H1 (cell line): Measurements from ENCODE around the gene ATOH7. TPM values are rescaled to one million over a fixed set of nuclear protein-coding genes. Genes with fewer than 3 reads are reported as not detected.

Source experiments
- CTCF ChIA-PET: fragments of 300-600 bp; sonication (Branson Sonifier 250); formaldehyde crosslinking; loops from one replicate; lab custom pipeline; 2021; ENCODE audit not compliant: partially characterized antibody; lab: Charles Lee
- POLR2A ChIA-PET: fragments of 300-600 bp; sonication (Branson Sonifier 250); formaldehyde crosslinking; loops from one replicate; lab custom pipeline; 2021; ENCODE audit warnings: inconsistent platforms; ENCODE audit not compliant: partially characterized antibody; lab: Charles Lee
- DNase-seq, 2 experiments: peaks; one replicate each; pipeline versions ENCODE4 v3.0.0 to v3.0.0-alpha.2; 2010 to 2022; ENCODE audit warnings: low spot score in 2 of 2, low read depth in 1 of 2, mixed read lengths in 1 of 2
- FAIRE-seq: peaks from 2 replicates; lab custom pipeline; 2011; peaks lifted over from hg19 to GRCh38; lab: Jason Lieb, UNC
- H2AFZ ChIP-seq: 2 replicates; pipeline ENCODE4 v1.8.1; 2012; ENCODE audit warnings: low read length, inconsistent platforms
- H2AK5ac ChIP-seq: 2 replicates; pipeline ENCODE4 v1.6.1; 2013; ENCODE audit warnings: low read depth, low read length
- H2BK120ac ChIP-seq: replicated peaks from 2 replicates; pipeline ENCODE3; 2013; ENCODE audit warnings: low read depth, low read length, inconsistent platforms
- H2BK12ac ChIP-seq: 2 replicates; pipeline ENCODE4 v1.6.1; 2013; ENCODE audit warnings: low read depth, low read length
- H2BK15ac ChIP-seq: 2 replicates; pipeline ENCODE4 v1.6.1; 2013; ENCODE audit warnings: low read length
- H2BK20ac ChIP-seq: 2 replicates; pipeline ENCODE4 v1.6.1; 2013; ENCODE audit warnings: low read length
- H2BK5ac ChIP-seq: 2 replicates; pipeline ENCODE4 v1.6.1; 2013; ENCODE audit warnings: low read depth, low read length
- H3K14ac ChIP-seq: 2 replicates; pipeline ENCODE4 v1.6.1; 2013; ENCODE audit warnings: inconsistent platforms; ENCODE audit not compliant: insufficient read length
- H3K18ac ChIP-seq: 2 replicates; pipeline ENCODE4 v1.6.1; 2013; ENCODE audit warnings: low read length; ENCODE audit errors: extremely low read depth
- H3K23ac ChIP-seq: 2 replicates; pipeline ENCODE4 v1.6.1; 2013; ENCODE audit warnings: inconsistent platforms; ENCODE audit not compliant: insufficient read length
- H3K23me2 ChIP-seq: 2 replicates; pipeline ENCODE4 v1.6.1; 2013; ENCODE audit warnings: low read depth, low read length
- H3K27ac ChIP-seq: 2 replicates; pipeline ENCODE4 v1.6.1; 2011; ENCODE audit warnings: low read depth, low read length, inconsistent platforms
- H3K27me3 ChIP-seq, 4 experiments: replicated peaks in 1 of 4; 1 replicate in 1 of 4; 2 replicates in 3 of 4; pipeline versions ENCODE4 v1.6.1 to v1.8.1; 2011 to 2013; ENCODE audit warnings: low read length in 3 of 4, mild to moderate bottlenecking in 3 of 4, inconsistent platforms in 2 of 4, mixed read lengths in 2 of 4, moderate library complexity in 1 of 4; ENCODE audit not compliant: control insufficient read depth in 3 of 4, insufficient read depth in 3 of 4; ENCODE audit errors: extremely low read depth in 1 of 4
- H3K36me3 ChIP-seq, 4 experiments: 2 replicates each; pipeline versions ENCODE4 v1.6.1 to v1.8.1; 2011 to 2013; ENCODE audit warnings: mild to moderate bottlenecking in 4 of 4, low read length in 3 of 4, moderate library complexity in 2 of 4, control low read depth in 1 of 4, inconsistent platforms in 1 of 4; ENCODE audit not compliant: insufficient read depth in 4 of 4, control insufficient read depth in 2 of 4
- H3K4ac ChIP-seq: replicated peaks from 2 replicates; pipeline ENCODE3; 2013; ENCODE audit warnings: low read length, low read depth, mixed read lengths, inconsistent platforms; ENCODE audit not compliant: insufficient read length
- H3K4me1 ChIP-seq, 4 experiments: replicated peaks in 1 of 4; 1 replicate in 1 of 4; 2 replicates in 3 of 4; pipeline versions ENCODE4 v1.6.1 to v1.8.1; 2011 to 2013; ENCODE audit warnings: low read length in 3 of 4, inconsistent platforms in 2 of 4, mixed read lengths in 1 of 4; ENCODE audit not compliant: insufficient read depth in 4 of 4, control insufficient read depth in 3 of 4
- H3K4me2 ChIP-seq, 2 experiments: 2 replicates each; pipeline versions ENCODE4 v1.6.1 to v1.8.1; 2011 to 2013; ENCODE audit warnings: low read depth in 2 of 2, low read length in 2 of 2, control low read depth in 1 of 2, inconsistent platforms in 1 of 2, mild to moderate bottlenecking in 1 of 2; ENCODE audit not compliant: insufficient read depth in 1 of 2
- H3K4me3 ChIP-seq, 4 experiments: fragments of 200-600, 300-600 bp in 1 of 4; sonication (generic), shearing (Covaris generic), sonication (Bioruptor Twin) in 1 of 4; 2 replicates each; pipeline versions ENCODE4 v1.5.1 to v1.8.1; 2011 to 2016; ENCODE audit warnings: low read length in 4 of 4, low read depth in 3 of 4, control low read depth in 2 of 4, inconsistent platforms in 2 of 4, mild to moderate bottlenecking in 2 of 4, mixed read lengths in 1 of 4, moderate library complexity in 1 of 4; ENCODE audit not compliant: insufficient read depth in 2 of 4; ENCODE audit errors: extremely low read depth in 1 of 4
- H3K56ac ChIP-seq: replicated peaks from 2 replicates; pipeline ENCODE3; 2013; ENCODE audit warnings: low read depth, mild to moderate bottlenecking, mixed read lengths, low read length, inconsistent platforms; ENCODE audit not compliant: insufficient read length
- H3K79me1 ChIP-seq: 2 replicates; pipeline ENCODE4 v1.6.1; 2013; ENCODE audit warnings: low read depth, low read length, control low read depth
- H3K79me2 ChIP-seq, 2 experiments: 2 replicates each; pipeline versions ENCODE4 v1.6.1 to v1.8.1; 2012 to 2013; ENCODE audit warnings: low read length in 2 of 2, mild to moderate bottlenecking in 2 of 2, inconsistent platforms in 1 of 2; ENCODE audit not compliant: insufficient read depth in 2 of 2, control insufficient read depth in 1 of 2
- H3K9ac ChIP-seq, 4 experiments: replicated peaks in 1 of 4; 1 replicate in 1 of 4; 2 replicates in 3 of 4; pipeline versions ENCODE4 v1.6.1 to v1.8.1; 2011 to 2013; ENCODE audit warnings: low read depth in 3 of 4, low read length in 3 of 4, control low read depth in 2 of 4, mild to moderate bottlenecking in 2 of 4, moderate library complexity in 2 of 4, inconsistent platforms in 1 of 4; ENCODE audit errors: extremely low read depth in 1 of 4
- H3K9me3 ChIP-seq, 2 experiments: 2 replicates each; pipeline versions ENCODE4 v1.6.1 to v1.8.1; 2012 to 2013; ENCODE audit warnings: mild to moderate bottlenecking in 2 of 2, moderate library complexity in 2 of 2, control low read depth in 1 of 2, inconsistent platforms in 1 of 2, low read depth in 1 of 2, low read length in 1 of 2, mixed read lengths in 1 of 2; ENCODE audit not compliant: insufficient read depth in 2 of 2
- H4K20me1 ChIP-seq, 2 experiments: replicated peaks in 1 of 2; 2 replicates each; pipeline versions ENCODE3 to v1.8.1; 2011 to 2013; ENCODE audit warnings: inconsistent platforms in 2 of 2, low read length in 2 of 2, mild to moderate bottlenecking in 1 of 2; ENCODE audit not compliant: insufficient read depth in 2 of 2, control insufficient read depth in 1 of 2
- H4K5ac ChIP-seq: 2 replicates; pipeline ENCODE4 v1.6.1; 2013; ENCODE audit warnings: low read length, low read depth, mixed read lengths, inconsistent platforms; ENCODE audit not compliant: insufficient read length
- H4K8ac ChIP-seq: 2 replicates; pipeline ENCODE4 v1.8.0; 2013; ENCODE audit warnings: mild to moderate bottlenecking, moderate library complexity, low read length, inconsistent platforms; ENCODE audit not compliant: insufficient read depth; ENCODE audit errors: extremely low read depth
- H4K91ac ChIP-seq: replicated peaks from 2 replicates; pipeline ENCODE3; 2013; ENCODE audit warnings: low read length, mixed read lengths, inconsistent platforms; ENCODE audit not compliant: insufficient read length
- ATF2 ChIP-seq: IDR thresholded peaks from 2 replicates; pipeline ENCODE4 v1.6.1; 2012; ENCODE audit warnings: low read length, inconsistent platforms
- CEBPB ChIP-seq: IDR thresholded peaks from 2 replicates; pipeline ENCODE4 v1.6.1; 2012; ENCODE audit warnings: low read depth, low read length
- CHD1 ChIP-seq: IDR thresholded peaks from 2 replicates; pipeline ENCODE4 v1.6.1; 2012; ENCODE audit warnings: low read depth, low read length, improper control_type of control experiment
- EP300 ChIP-seq, 2 experiments: IDR thresholded peaks; 1 replicate in 1 of 2; 2 replicates in 1 of 2; pipeline ENCODE4 v1.6.1; 2011 to 2012; ENCODE audit warnings: low read depth in 2 of 2, low read length in 2 of 2, mild to moderate bottlenecking in 2 of 2, borderline replicate concordance in 1 of 2, inconsistent platforms in 1 of 2, moderate library complexity in 1 of 2
- KDM1A ChIP-seq: fragments of 200-600, 300-600 bp; sonication (generic); IDR thresholded peaks from 2 replicates; pipeline ENCODE4 v1.7.1; 2016; ENCODE audit warnings: mild to moderate bottlenecking, low read length, borderline replicate concordance
- PHF8 ChIP-seq: fragments of 200-600 bp; sonication (generic); conservative IDR thresholded peaks from 2 replicates; pipeline ENCODE4 v1.7.1; 2012; ENCODE audit warnings: low read depth, mild to moderate bottlenecking, inconsistent platforms, low read length, moderate library complexity
- SP2 ChIP-seq: IDR thresholded peaks from 2 replicates; pipeline ENCODE4 v1.6.1; 2012; ENCODE audit warnings: mild to moderate bottlenecking, low read length, inconsistent platforms
- TBP ChIP-seq: IDR thresholded peaks from 2 replicates; pipeline ENCODE4 v1.6.1; 2011; ENCODE audit warnings: low read depth, low read length, improper control_type of control experiment
- TEAD4 ChIP-seq: IDR thresholded peaks from 2 replicates; pipeline ENCODE4 v1.6.1; 2012; ENCODE audit warnings: low read depth, low read length, inconsistent platforms, mixed read lengths
- polyA plus RNA-seq, 7 experiments: library from polyadenylated mRNA; depleted of rRNA in 3 of 7; stranded (reverse) in 5 of 7; unstranded in 2 of 7; fragments of >200 nt in 5 of 7; fragments of 200-250 nt in 2 of 7; gene quantifications; 1 replicate in 5 of 7; 2 replicates in 1 of 7; 4 replicates in 1 of 7; pipeline versions ENCODE4 v1.2.1 to v1.2.3, GENCODE V29; 2011 to 2013; ENCODE audit warnings: missing spikeins in 2 of 7, mixed read lengths in 2 of 7
- total RNA-seq: library from RNA; stranded (reverse); fragmentation: NEBNext Ultra II Directional; extraction: Animal tissue kit (Norgen Biotek cat#: 25700); gene quantifications from 2 replicates; pipeline ENCODE4 v1.2.1, GENCODE V29; 2021

The ATOH7 gene
- total and polyA plus RNA-seq, 2 of the 8 experiments (the other 6 are each of a cell fraction or from before 2014, with no cell fraction given): 0.39 to 1.0 TPM

- Histone ChIP-seq H3K23ac (no peak overlapping the region), H3K18ac (no peak overlapping the region), H3K9ac (no peak overlapping the region), H3K79me2 (no peaks in the 10 kb centered on the region), H3K27me3 (0 out of 7 replicates have a peak, but pooled peaks cover 0 to 4% (median 0%) of the 10 kb centered on the region in 4 experiments), H3K4ac (no peak overlapping the region), H2BK120ac (no peak overlapping the region), H3K79me1 (no peaks in the 10 kb centered on the region), H3K4me3 (no peak overlapping the region), H2BK20ac (no peak overlapping the region), H2BK15ac (no peak overlapping the region), H2AK5ac (no peak overlapping the region), H2BK5ac (no peak overlapping the region), H3K14ac (no peak overlapping the region), H3K4me1 (peaks cover 0 to 2% (median 0%) of the 10 kb centered on the region in 4 experiments; a peak in 1 of 7 replicates), H3K36me3 (no peaks in the 10 kb centered on the region; a peak in 2 of 8 replicates), H3K56ac (no peak overlapping the region), H4K91ac (no peak overlapping the region), H3K4me2 (no peak overlapping the region), H4K20me1 (no peaks in the 10 kb centered on the region), H2BK12ac (no peak overlapping the region), H2AFZ (no peak overlapping the region), H3K27ac (no peak overlapping the region), H3K23me2 (no peaks in the 10 kb centered on the region), H4K5ac (no peak overlapping the region), H4K8ac (no peak overlapping the region), H3K9me3 (peaks cover 14 to 25% of the 10 kb centered on the region in 2 experiments; a peak in 3 of 4 replicates)
- POLR2A ChIA-PET: no interaction called here
- DNase-seq (no peak), FAIRE-seq (no peak)
- CTCF ChIA-PET: interaction anchor here (1.3 kb wide), 1 partner anchor 21 kb away, joined by 3 read pairs; no protein-coding TSS in a partner anchor
- no peak for TF ChIP-seq KDM1A
- TF ChIP-seq CHD1: no peak
- TF ChIP-seq SP2: no peak
- no peak for TF ChIP-seq PHF8
- TF ChIP-seq EP300 (IDR thresholded peaks at IDR 0.05; ENCODE audit: borderline replicate concordance in 1 of 2, low read depth in 2 of 2, low read length in 2 of 2): no peak
- TF ChIP-seq CEBPB: no peak
- TF ChIP-seq TBP: no peak
- no peak for TF ChIP-seq ATF2
- no peak for TF ChIP-seq TEAD4
Observed at GRCh38 chr10:68276224-68276623, 44.3 kb upstream of the ATOH7 start.
